Measurements from ENCODE around the gene NDRG3.

The NDRG3 gene

DNA sequence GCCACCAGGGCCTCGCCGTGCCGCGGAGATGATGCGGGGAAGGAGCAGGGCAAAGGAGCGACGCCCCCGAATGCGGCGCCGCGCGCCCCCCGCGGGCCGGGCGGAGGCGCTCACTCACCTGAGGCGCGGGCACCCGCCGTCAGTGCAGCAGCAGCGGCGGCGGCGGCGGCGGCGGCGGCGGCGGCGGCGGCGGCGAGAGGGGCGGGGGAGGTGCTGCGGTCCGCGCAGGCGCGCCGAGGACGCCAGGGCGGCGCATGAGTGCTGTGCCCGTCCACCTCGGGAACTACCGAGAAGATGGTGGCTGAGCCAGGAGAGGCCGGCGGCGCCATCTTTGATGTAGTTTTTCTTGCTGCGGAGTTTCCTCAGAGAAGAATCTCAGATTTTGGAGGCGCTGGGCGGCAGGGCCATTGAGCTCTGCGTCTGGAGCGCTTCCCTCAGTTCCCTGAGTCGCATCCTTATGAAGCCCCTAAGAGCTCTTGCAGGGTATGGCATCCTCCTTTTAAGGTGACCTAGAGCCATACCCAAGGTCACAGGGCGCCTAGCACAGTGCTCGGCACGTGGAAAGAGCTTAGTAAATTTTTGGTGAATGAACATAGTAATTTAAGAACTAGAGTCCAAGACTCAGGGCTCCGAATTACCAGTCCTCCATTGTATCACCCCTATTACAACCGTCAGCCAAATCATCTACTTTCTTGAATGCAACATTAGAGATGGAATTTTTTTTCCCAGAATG is at the start of gene NDRG3:
NDRG3 (minus strand) TSS at position 164 of the 733 bp plus-strand sequence. CDS start 24,355 bp downstream, outside the sequence.
- Histone ChIP-seq H3K79me2 (ENCODE audit: insufficient read depth, low read length) (no peaks in the 10 kb centered on the region; the same call in none of the 2 replicates), H3K9ac (ENCODE audit: low read length) (peak within 1 kb of the TSS; percentile 71), H3K4me2 (ENCODE audit: low read depth, low read length, poor library complexity, severe bottlenecking) (peak within 1 kb of the TSS; percentile 95), H3K4me3 (ENCODE audit: insufficient read depth, low read length, poor library complexity, severe bottlenecking) (peak within 1 kb of the TSS; percentile 80), H2AFZ (ENCODE audit: low read depth, low read length, severe bottlenecking) (peak within 1 kb of the TSS; percentile 100), H3F3A (ENCODE audit: insufficient read depth) (peaks cover 33% of the 10 kb centered on the region; the same call in 1 of the 2 replicates), H4K20me1 (ENCODE audit: low read depth, low read length) (no peaks in the 10 kb centered on the region), H3K36me3 (ENCODE audit: low read length) (no peaks in the 10 kb centered on the region), H3K27me3 (ENCODE audit: low read length) (no peaks in the 10 kb centered on the region), H3K27ac (ENCODE audit: low read depth, low read length) (peak within 1 kb of the TSS; percentile 54), H3K9me3 (ENCODE audit: insufficient read depth, low read length) (no peaks in the 10 kb centered on the region), H3K9me2 (replicated peaks; ENCODE audit: insufficient read depth, low read length) (no peaks in the 10 kb centered on the region)
- TF ChIP-seq, protein P1, sequence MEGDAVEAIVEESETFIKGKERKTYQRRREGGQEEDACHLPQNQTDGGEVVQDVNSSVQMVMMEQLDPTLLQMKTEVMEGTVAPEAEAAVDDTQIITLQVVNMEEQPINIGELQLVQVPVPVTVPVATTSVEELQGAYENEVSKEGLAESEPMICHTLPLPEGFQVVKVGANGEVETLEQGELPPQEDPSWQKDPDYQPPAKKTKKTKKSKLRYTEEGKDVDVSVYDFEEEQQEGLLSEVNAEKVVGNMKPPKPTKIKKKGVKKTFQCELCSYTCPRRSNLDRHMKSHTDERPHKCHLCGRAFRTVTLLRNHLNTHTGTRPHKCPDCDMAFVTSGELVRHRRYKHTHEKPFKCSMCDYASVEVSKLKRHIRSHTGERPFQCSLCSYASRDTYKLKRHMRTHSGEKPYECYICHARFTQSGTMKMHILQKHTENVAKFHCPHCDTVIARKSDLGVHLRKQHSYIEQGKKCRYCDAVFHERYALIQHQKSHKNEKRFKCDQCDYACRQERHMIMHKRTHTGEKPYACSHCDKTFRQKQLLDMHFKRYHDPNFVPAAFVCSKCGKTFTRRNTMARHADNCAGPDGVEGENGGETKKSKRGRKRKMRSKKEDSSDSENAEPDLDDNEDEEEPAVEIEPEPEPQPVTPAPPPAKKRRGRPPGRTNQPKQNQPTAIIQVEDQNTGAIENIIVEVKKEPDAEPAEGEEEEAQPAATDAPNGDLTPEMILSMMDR (IDR thresholded peaks at IDR 0.05; ENCODE audit: insufficient read depth, low read length, poor library complexity, severe bottlenecking), result peak; percentile 3
- no peak for TF ChIP-seq EZH2phosphoT487 (conservative IDR thresholded peaks at IDR 0.05; ENCODE audit: low read length)

- Histone ChIP-seq H3K9me2 (replicated peaks; ENCODE audit: insufficient read depth, low read length) (no peaks in the 10 kb centered on the region), H3K9me3 (ENCODE audit: insufficient read depth, low read length) (no peaks in the 10 kb centered on the region), H3K36me3 (ENCODE audit: low read length) (peaks cover 4% of the 10 kb centered on the region; the same call in 1 of the 2 replicates), H3K79me2 (ENCODE audit: insufficient read depth, low read length) (peaks cover 8% of the 10 kb centered on the region; the same call in 1 of the 2 replicates), H3F3A (ENCODE audit: insufficient read depth) (no peaks in the 10 kb centered on the region; the same call in 1 of the 2 replicates), H3K9ac (ENCODE audit: low read length) (no peak overlapping the region), H3K4me3 (ENCODE audit: insufficient read depth, low read length, poor library complexity, severe bottlenecking) (no peak overlapping the region), H3K4me2 (ENCODE audit: low read depth, low read length, poor library complexity, severe bottlenecking) (no peak overlapping the region), H2AFZ (ENCODE audit: low read depth, low read length, severe bottlenecking) (no peak overlapping the region), H3K27me3 (ENCODE audit: low read length) (no peaks in the 10 kb centered on the region), H4K20me1 (ENCODE audit: low read depth, low read length) (no peaks in the 10 kb centered on the region), H3K27ac (ENCODE audit: low read depth, low read length) (no peak overlapping the region)
- no peak for TF ChIP-seq EZH2phosphoT487 (conservative IDR thresholded peaks at IDR 0.05; ENCODE audit: low read length)
- TF ChIP-seq, protein P1 (IDR thresholded peaks at IDR 0.05; ENCODE audit: insufficient read depth, low read length, poor library complexity, severe bottlenecking), result no peak
These were observed 48.2 kb upstream of the NDRG3 start for GRCh38 chr20:36794116-36794474.

- no peak overlapping the region for H3K4me3 ChIP-seq (ENCODE audit: insufficient read depth, low read length, poor library complexity, severe bottlenecking)
- no peaks in the 10 kb centered on the region for H3K27me3 ChIP-seq (ENCODE audit: low read length)
- TF ChIP-seq, protein P1 (IDR thresholded peaks at IDR 0.05; ENCODE audit: insufficient read depth, low read length, poor library complexity, severe bottlenecking), result no peak
- no peak for TF ChIP-seq EZH2phosphoT487 (conservative IDR thresholded peaks at IDR 0.05; ENCODE audit: low read length)
- no peaks in the 10 kb centered on the region for H3K9me3 ChIP-seq (ENCODE audit: insufficient read depth, low read length)
- no peak overlapping the region for H2AFZ ChIP-seq (ENCODE audit: low read depth, low read length, severe bottlenecking)
- no peaks in the 10 kb centered on the region for H4K20me1 ChIP-seq (ENCODE audit: low read depth, low read length)
- H3K79me2 ChIP-seq (ENCODE audit: insufficient read depth, low read length), result peaks cover 8% of the 10 kb centered on the region; the same call in 1 of the 2 replicates
- H3F3A ChIP-seq (ENCODE audit: insufficient read depth), result no peaks in the 10 kb centered on the region; the same call in 1 of the 2 replicates
- H3K36me3 ChIP-seq (ENCODE audit: low read length), result peaks cover 4% of the 10 kb centered on the region; the same call in 1 of the 2 replicates
- no peak overlapping the region for H3K27ac ChIP-seq (ENCODE audit: low read depth, low read length)
- H3K4me2 ChIP-seq (ENCODE audit: low read depth, low read length, poor library complexity, severe bottlenecking), result no peak overlapping the region
- H3K9me2 ChIP-seq (replicated peaks; ENCODE audit: insufficient read depth, low read length), result no peaks in the 10 kb centered on the region
- H3K9ac ChIP-seq (ENCODE audit: low read length), result no peak overlapping the region
These were observed 47.6 kb upstream of the NDRG3 start for GRCh38 chr20:36793294-36794115.
